Muscle layer of colon (tissue), 2 donors: ENCODE results near the gene TCF7L1.
"Not testable (repeated sequence)": the region's sequence is repeated elsewhere in the genome, so short reads cannot be mapped to it uniquely, and the experiment has no call there.

ENCODE experiments used
- H3K27ac ChIP-seq: one replicate; pipeline ENCODE4 v1.7.0; 2013; ENCODE audit warnings: low read depth, mild to moderate bottlenecking, low read length, moderate library complexity
- H3K27me3 ChIP-seq, 2 donors: one replicate each; pipeline ENCODE4 v1.7.0; 2013; ENCODE audit warnings: low read length in 2 of 2, mild to moderate bottlenecking in 2 of 2; ENCODE audit not compliant: insufficient read depth in 2 of 2, control insufficient read depth in 1 of 2
- H3K36me3 ChIP-seq: one replicate; pipeline ENCODE4 v1.7.0; 2013; ENCODE audit warnings: mild to moderate bottlenecking, low read length; ENCODE audit not compliant: insufficient read depth
- H3K4me1 ChIP-seq: one replicate; pipeline ENCODE4 v1.7.0; 2013; ENCODE audit warnings: mild to moderate bottlenecking, low read length; ENCODE audit not compliant: insufficient read depth
- H3K4me3 ChIP-seq, 2 donors: one replicate each; pipeline ENCODE4 v1.7.0; 2013; ENCODE audit warnings: low read length in 2 of 2, low read depth in 1 of 2, mild to moderate bottlenecking in 1 of 2, moderate library complexity in 1 of 2
- H3K9ac ChIP-seq: one replicate; pipeline ENCODE4 v1.7.0; 2013; ENCODE audit warnings: low read length
- H3K9me3 ChIP-seq: one replicate; pipeline ENCODE4 v1.7.0; 2013; ENCODE audit warnings: mild to moderate bottlenecking, low read length
- donor health status: abdominal sarcoma.
- donor health status: Adenocarcinoma of cecum.

The TCF7L1 gene

GRCh38 chr2:85188852-85189251 is 55.7 kb downstream of the TCF7L1 start:
- Histone ChIP-seq H3K36me3 (no peaks in the 10 kb centered on the region), H3K9me3 (no peaks in the 10 kb centered on the region), H3K27me3 (no peaks in the 10 kb centered on the region), H3K4me1 (peaks cover 19% of the 10 kb centered on the region), H3K9ac (no peak overlapping the region), H3K4me3 (no peak overlapping the region), H3K27ac (no peak overlapping the region)

- H3K4me3 ChIP-seq = no peak overlapping the region
- H3K9me3 ChIP-seq = no peaks in the 10 kb centered on the region
- no peaks in the 10 kb centered on the region for H3K36me3 ChIP-seq
- no peaks in the 10 kb centered on the region for H3K27me3 ChIP-seq
- H3K9ac ChIP-seq = no peak overlapping the region
- H3K27ac ChIP-seq = no peak overlapping the region
- peaks cover 17% of the 10 kb centered on the region for H3K4me1 ChIP-seq
Measured at GRCh38 chr2:85189606-85190270, 56.5 kb downstream of the TCF7L1 start.

DNA sequence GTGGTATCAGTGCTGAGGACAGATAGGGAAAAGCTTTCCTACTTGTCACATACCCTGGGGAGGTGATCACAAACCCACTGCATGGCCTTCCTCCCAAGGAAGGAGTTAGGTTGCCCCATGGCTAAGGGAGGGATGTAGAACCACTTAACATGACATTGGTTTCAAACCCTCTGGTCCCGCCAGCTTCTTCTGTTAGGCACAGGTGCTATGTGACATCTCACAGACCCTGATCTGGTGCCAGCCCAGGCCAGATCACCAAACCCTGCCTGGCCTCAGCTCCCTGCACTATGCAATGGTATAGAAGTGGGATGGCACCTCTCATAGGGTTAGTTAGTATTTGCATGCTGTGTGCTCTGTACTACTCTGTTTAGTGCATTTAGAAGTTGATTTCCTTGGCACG is 58.0 kb downstream of the TCF7L1 start:
- H3K9me3 ChIP-seq = no peaks in the 10 kb centered on the region
- no peak overlapping the region for H3K9ac ChIP-seq
- H3K36me3 ChIP-seq = no peaks in the 10 kb centered on the region
- H3K4me3 ChIP-seq = no peak overlapping the region
- no peak overlapping the region for H3K27ac ChIP-seq
- H3K4me1 ChIP-seq = peaks cover 21% of the 10 kb centered on the region
- no peaks in the 10 kb centered on the region for H3K27me3 ChIP-seq

DNA sequence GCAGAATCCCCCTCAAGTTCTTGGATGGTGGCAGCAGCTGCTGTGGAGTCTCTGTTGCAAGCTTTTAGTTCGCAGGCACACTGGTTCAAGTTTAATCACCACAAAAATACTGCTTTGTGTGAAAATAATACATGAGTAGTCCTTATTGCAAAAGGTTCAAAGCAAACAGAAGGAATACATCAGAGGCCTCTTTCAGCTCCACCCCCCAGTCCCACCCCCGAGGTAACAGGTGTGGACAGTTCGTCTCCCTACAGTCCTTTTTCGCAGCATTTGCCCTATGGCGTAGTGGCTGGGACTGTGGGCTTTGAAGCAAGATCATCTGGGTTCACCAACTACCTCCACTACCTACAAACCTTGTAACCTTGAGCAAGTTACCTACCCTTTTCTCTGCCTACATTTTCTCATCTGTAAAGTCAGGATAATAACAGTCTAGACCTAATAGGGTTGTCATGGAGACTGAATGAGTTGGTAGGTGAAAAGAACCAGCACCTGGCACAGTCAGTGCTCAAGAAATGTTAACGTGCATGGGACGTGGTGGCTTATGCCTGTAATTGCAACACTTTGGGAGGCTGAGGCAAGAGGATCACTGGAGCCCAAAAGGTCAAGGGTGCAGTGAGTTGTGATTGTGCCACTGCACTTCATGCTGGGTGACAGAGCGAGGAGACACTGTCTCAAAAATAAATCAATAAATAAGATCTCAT is 61.7 kb downstream of the TCF7L1 start:
- no peak overlapping the region for H3K9ac ChIP-seq
- H3K36me3 ChIP-seq = no peaks in the 10 kb centered on the region
- no peaks in the 10 kb centered on the region for H3K9me3 ChIP-seq
- H3K27ac ChIP-seq = no peak overlapping the region
- peaks cover 6% of the 10 kb centered on the region for H3K4me1 ChIP-seq
- H3K27me3 ChIP-seq = no peaks in the 10 kb centered on the region
- H3K4me3 ChIP-seq = no peak overlapping the region

GRCh38 chr2:85195956-85196355 is 62.8 kb downstream of the TCF7L1 start:
- Histone ChIP-seq H3K4me3 (no peak overlapping the region), H3K27ac (no peak overlapping the region), H3K9me3 (no peaks in the 10 kb centered on the region), H3K27me3 (no peaks in the 10 kb centered on the region), H3K36me3 (no peaks in the 10 kb centered on the region), H3K9ac (no peak overlapping the region), H3K4me1 (peaks cover 6% of the 10 kb centered on the region)

GRCh38 chr2:85199698-85200097 is 66.5 kb downstream of the TCF7L1 start:
- H3K36me3 ChIP-seq = no peaks in the 10 kb centered on the region
- no peaks in the 10 kb centered on the region for H3K27me3 ChIP-seq
- no peaks in the 10 kb centered on the region for H3K9me3 ChIP-seq
- peaks cover 6% of the 10 kb centered on the region for H3K4me1 ChIP-seq
- no peak overlapping the region for H3K9ac ChIP-seq
- H3K4me3 ChIP-seq = no peak overlapping the region
- H3K27ac ChIP-seq = no peak overlapping the region

DNA sequence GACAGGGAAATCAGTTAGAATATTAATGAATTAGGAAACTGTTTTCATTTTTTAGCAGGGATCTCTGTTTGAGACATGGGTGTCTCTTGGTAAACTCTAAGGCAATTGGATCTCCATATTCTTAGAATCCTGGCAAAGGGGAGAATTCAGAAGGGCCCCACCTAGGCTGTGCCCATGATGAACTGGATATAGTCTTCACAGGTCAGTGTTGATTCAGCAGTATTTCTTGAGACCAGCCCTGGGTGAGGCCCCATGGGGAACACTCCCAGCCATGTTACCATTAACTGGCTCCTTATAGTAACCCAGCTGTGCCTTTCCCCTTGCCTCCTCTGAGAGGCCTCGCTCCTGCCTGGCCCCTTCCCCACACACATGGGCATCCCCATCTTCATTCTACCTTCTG is 76.7 kb downstream of the TCF7L1 start:
- Histone ChIP-seq H3K9me3 (no peaks in the 10 kb centered on the region), H3K27me3 (no peaks in the 10 kb centered on the region), H3K36me3 (no peaks in the 10 kb centered on the region), H3K4me1 (peaks cover 19% of the 10 kb centered on the region), H3K4me3 (no peak overlapping the region), H3K27ac (no peak overlapping the region), H3K9ac (no peak overlapping the region)

DNA sequence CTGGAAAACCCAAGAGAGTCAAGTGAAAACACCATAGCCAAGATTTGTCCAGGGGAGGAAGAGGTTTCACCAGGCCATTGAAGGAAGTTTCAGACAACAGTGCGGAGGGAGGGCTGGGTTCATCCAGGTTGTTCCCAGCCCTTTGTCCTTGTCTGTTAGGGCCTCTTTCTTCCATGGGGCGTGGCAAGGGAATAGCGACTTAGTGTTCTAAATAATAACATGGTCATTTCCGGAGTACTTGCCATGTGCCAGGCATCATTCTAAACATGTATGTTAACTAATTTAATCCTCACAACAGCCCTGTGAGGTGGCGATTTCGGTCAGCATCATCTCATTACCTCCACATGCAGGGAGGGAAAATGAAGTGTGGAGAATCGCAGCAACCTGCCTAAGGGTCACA is 77.3 kb downstream of the TCF7L1 start:
- H3K27me3 ChIP-seq = no peaks in the 10 kb centered on the region
- H3K4me1 ChIP-seq = peaks cover 25% of the 10 kb centered on the region
- no peak overlapping the region for H3K9ac ChIP-seq
- no peak overlapping the region for H3K27ac ChIP-seq
- H3K4me3 ChIP-seq = no peak overlapping the region
- H3K9me3 ChIP-seq = no peaks in the 10 kb centered on the region
- H3K36me3 ChIP-seq = no peaks in the 10 kb centered on the region

DNA sequence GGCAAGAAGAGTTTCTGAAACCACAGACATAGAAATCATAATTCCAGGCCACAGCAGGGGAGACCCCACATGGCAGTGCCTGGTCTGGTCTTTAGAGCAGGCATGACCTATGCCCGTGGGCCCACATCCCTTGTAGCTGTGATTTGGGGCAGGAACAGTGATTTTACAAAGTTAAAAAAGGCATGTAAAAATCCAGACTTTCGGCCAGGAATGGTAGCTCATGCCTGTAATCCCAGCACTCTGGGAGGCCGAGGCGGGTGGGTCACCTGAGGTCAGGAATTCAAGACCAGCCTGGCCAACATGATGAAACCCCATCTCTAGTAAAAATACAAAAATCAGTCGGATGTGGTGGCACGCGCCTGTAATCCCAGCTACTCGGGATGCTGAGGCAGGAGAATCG is 78.4 kb downstream of the TCF7L1 start:
- not testable (repeated sequence) for H3K27ac ChIP-seq, H3K4me3 ChIP-seq, H3K9me3 ChIP-seq, H3K27me3 ChIP-seq, H3K9ac ChIP-seq, H3K36me3 ChIP-seq
- peaks cover 34% of the 10 kb centered on the region for H3K4me1 ChIP-seq

DNA sequence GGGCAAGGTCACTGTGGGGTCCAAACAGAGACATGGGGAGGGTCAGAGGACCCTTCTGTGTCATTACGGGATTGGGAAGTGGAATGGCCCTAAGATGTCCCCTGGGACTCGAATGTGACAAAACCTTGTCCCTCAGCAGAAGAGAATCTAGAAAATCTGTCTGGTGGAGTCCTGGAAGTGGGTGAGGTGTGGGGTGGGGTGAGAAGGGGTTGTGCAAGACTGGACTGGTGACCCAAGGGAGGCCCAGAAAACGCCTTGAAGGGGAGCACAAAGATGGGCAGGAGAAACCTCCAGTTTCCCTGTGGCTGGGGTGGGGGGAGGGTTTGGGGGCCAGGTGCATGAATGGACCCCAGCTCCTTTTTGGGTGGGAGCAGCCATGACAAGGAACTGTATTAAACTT is 79.6 kb downstream of the TCF7L1 start:
- H3K27me3 ChIP-seq = no peaks in the 10 kb centered on the region
- no peaks in the 10 kb centered on the region for H3K36me3 ChIP-seq
- H3K4me3 ChIP-seq = no peak overlapping the region
- H3K9me3 ChIP-seq = no peaks in the 10 kb centered on the region
- no peak overlapping the region for H3K27ac ChIP-seq
- H3K4me1 ChIP-seq = peaks cover 39% of the 10 kb centered on the region
- H3K9ac ChIP-seq = no peak overlapping the region

DNA sequence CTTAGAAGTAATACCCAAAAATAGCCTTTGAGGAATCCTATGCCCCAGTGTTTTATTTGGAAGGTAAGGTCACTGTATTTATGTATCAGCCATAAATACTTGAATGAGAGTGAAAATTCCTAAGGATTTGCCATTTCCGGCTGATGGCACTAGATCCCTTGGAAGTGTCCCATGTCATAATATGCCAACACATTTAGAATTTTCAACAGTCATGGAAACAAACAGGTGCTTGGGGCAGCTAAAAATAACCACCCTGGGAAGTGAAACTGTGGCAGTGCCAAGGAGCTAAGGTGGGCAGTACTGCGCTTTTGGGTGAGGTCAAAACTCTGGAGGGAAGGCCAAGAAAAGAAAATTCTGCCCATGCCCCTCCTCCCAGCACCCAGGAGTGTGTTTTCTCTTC is 80.2 kb downstream of the TCF7L1 start:
- H3K36me3 ChIP-seq = no peaks in the 10 kb centered on the region
- no peaks in the 10 kb centered on the region for H3K9me3 ChIP-seq
- H3K4me3 ChIP-seq = no peak overlapping the region
- H3K4me1 ChIP-seq = peaks cover 39% of the 10 kb centered on the region
- peak overlapping the region; percentile 43 for H3K27ac ChIP-seq
- no peaks in the 10 kb centered on the region for H3K27me3 ChIP-seq
- no peak overlapping the region for H3K9ac ChIP-seq
